IMR-90 (cell line): ENCODE results near the gene SIK1. TPM values are rescaled to one million over a fixed set of nuclear protein-coding genes. Genes with fewer than 3 reads are reported as not detected.

Experiments
- ATAC-seq: fragments of 200-7000 bp; cut with Tn5 transposase; 2 replicates; pipeline ENCODE4 v1.9.1; 2020; ENCODE audit warnings: low read depth, mild to moderate bottlenecking, moderate library complexity
- BruUV-seq: library from RNA; stranded (reverse); fragments of 400-500 nt; replicated peaks from 2 replicates; lab custom pipeline; 2021; lab: Mats Ljungman, UMichigan
- CTCF ChIA-PET: fragments of 300-600 bp; formaldehyde crosslinking; extraction: SDS; loops from one replicate; lab custom pipeline; 2021; ENCODE audit warnings: antibody characterized with exemption; lab: Yijun Ruan, JAX
- POLR2A ChIA-PET: fragments of 300-600 bp; sonication (Branson Sonifier 250); formaldehyde crosslinking; loops from one replicate; lab custom pipeline; 2022; ENCODE audit warnings: antibody characterized with exemption; ENCODE audit not compliant: unreplicated experiment; lab: Charles Lee
- DNase-seq: peaks from one replicate; pipeline ENCODE4 v3.0.0; 2013
- H2AFZ ChIP-seq: replicated peaks from 2 replicates; pipeline ENCODE3; 2013; ENCODE audit warnings: low read length, mild to moderate bottlenecking; ENCODE audit not compliant: poor library complexity
- H2AK5ac ChIP-seq: 2 replicates; pipeline ENCODE4 v1.6.1; 2013; ENCODE audit warnings: low read depth, low read length, inconsistent platforms
- H2AK9ac ChIP-seq: replicated peaks from 2 replicates; pipeline ENCODE3; 2013; ENCODE audit warnings: mild to moderate bottlenecking, low read depth, low read length, moderate library complexity; ENCODE audit not compliant: poor library complexity
- H2BK120ac ChIP-seq: 2 replicates; pipeline ENCODE4 v1.6.1; 2013; ENCODE audit warnings: low read depth, low read length, inconsistent platforms
- H2BK15ac ChIP-seq: 3 replicates; pipeline ENCODE4 v1.6.1; 2013; ENCODE audit warnings: low read depth, low read length, inconsistent platforms
- H2BK20ac ChIP-seq: 2 replicates; pipeline ENCODE4 v1.6.1; 2013; ENCODE audit warnings: low read depth, mild to moderate bottlenecking, inconsistent platforms, low read length, moderate library complexity
- H2BK5ac ChIP-seq: 2 replicates; pipeline ENCODE4 v1.6.1; 2013; ENCODE audit warnings: mild to moderate bottlenecking, low read depth, low read length, inconsistent platforms; ENCODE audit not compliant: poor library complexity, severe bottlenecking
- H3K14ac ChIP-seq: replicated peaks from 2 replicates; pipeline ENCODE4 v1.6.1; 2013; ENCODE audit warnings: low read depth, low read length, inconsistent platforms
- H3K18ac ChIP-seq: 2 replicates; pipeline ENCODE4 v1.6.1; 2013; ENCODE audit warnings: low read depth, low read length, control low read depth
- H3K23ac ChIP-seq: 2 replicates; pipeline ENCODE4 v1.6.1; 2013; ENCODE audit warnings: low read depth, low read length, inconsistent platforms
- H3K27ac ChIP-seq: 2 replicates; pipeline ENCODE4 v1.5.1; 2013; ENCODE audit warnings: mild to moderate bottlenecking, control low read depth, low read length; ENCODE audit not compliant: insufficient read depth
- H3K27me3 ChIP-seq: 2 replicates; pipeline ENCODE4 v1.6.1; 2013; ENCODE audit warnings: low read length; ENCODE audit not compliant: control insufficient read depth, insufficient read depth
- H3K36me3 ChIP-seq: 2 replicates; pipeline ENCODE4 v1.6.1; 2013; ENCODE audit warnings: low read length, mixed read lengths; ENCODE audit not compliant: control insufficient read depth, insufficient read depth
- H3K4ac ChIP-seq: 2 replicates; pipeline ENCODE4 v1.6.1; 2013; ENCODE audit warnings: low read depth, low read length, inconsistent platforms
- H3K4me1 ChIP-seq: 2 replicates; pipeline ENCODE4 v1.6.1; 2013; ENCODE audit warnings: low read length, mixed read lengths; ENCODE audit not compliant: control insufficient read depth, insufficient read depth
- H3K4me2 ChIP-seq: 2 replicates; pipeline ENCODE4 v1.6.1; 2013; ENCODE audit warnings: low read depth, mild to moderate bottlenecking, control low read depth, low read length, moderate library complexity
- H3K4me3 ChIP-seq: 2 replicates; pipeline ENCODE4 v1.5.1; 2013; ENCODE audit warnings: low read depth, mild to moderate bottlenecking, control low read depth, low read length, moderate library complexity; ENCODE audit not compliant: insufficient read depth
- H3K56ac ChIP-seq: 2 replicates; pipeline ENCODE4 v1.6.1; 2013; ENCODE audit warnings: low read length, inconsistent platforms; ENCODE audit not compliant: insufficient read depth; ENCODE audit errors: extremely low read depth
- H3K79me1 ChIP-seq, 2 experiments: 2 replicates each; pipeline ENCODE4 v1.6.1; 2013; ENCODE audit warnings: low read length in 2 of 2, inconsistent platforms in 1 of 2, low read depth in 1 of 2
- H3K9ac ChIP-seq: 2 replicates; pipeline ENCODE4 v1.6.1; 2013; ENCODE audit warnings: low read depth, low read length, control low read depth
- H3K9me1 ChIP-seq: 2 replicates; pipeline ENCODE4 v1.6.1; 2013; ENCODE audit warnings: low read length, inconsistent platforms; ENCODE audit not compliant: insufficient read depth
- H3K9me3 ChIP-seq: 2 replicates; pipeline ENCODE4 v1.6.1; 2013; ENCODE audit warnings: low read length; ENCODE audit not compliant: control insufficient read depth, insufficient read depth
- H4K20me1 ChIP-seq: 2 replicates; pipeline ENCODE4 v1.6.1; 2013; ENCODE audit warnings: low read length, inconsistent platforms; ENCODE audit not compliant: insufficient read depth
- H4K5ac ChIP-seq: 2 replicates; pipeline ENCODE4 v1.6.1; 2013; ENCODE audit warnings: mild to moderate bottlenecking, low read depth, low read length, control low read depth
- H4K8ac ChIP-seq, 2 experiments: 2 replicates each; pipeline ENCODE4 v1.6.1; 2013; ENCODE audit warnings: low read depth in 2 of 2, low read length in 2 of 2, control low read depth in 1 of 2, inconsistent platforms in 1 of 2
- H4K91ac ChIP-seq: 2 replicates; pipeline ENCODE4 v1.6.1; 2013; ENCODE audit warnings: low read depth, low read length, inconsistent platforms; ENCODE audit not compliant: insufficient read depth
- BHLHE40 ChIP-seq: fragments of 150-350 bp; IDR thresholded peaks from 2 replicates; pipeline ENCODE4 v1.6.1; 2016; ENCODE audit warnings: mild to moderate bottlenecking, low read depth, low read length
- CEBPB ChIP-seq: IDR thresholded peaks from 2 replicates; pipeline ENCODE4 v1.6.1; 2012; ENCODE audit warnings: low read depth, low read length, improper control_type of control experiment
- MXI1 ChIP-seq: IDR thresholded peaks from 2 replicates; pipeline ENCODE4 v1.6.1; 2012; ENCODE audit warnings: low read depth, mild to moderate bottlenecking, low read length, moderate library complexity, borderline replicate concordance
- RCOR1 ChIP-seq: IDR thresholded peaks from 2 replicates; pipeline ENCODE4 v1.6.1; 2012; ENCODE audit warnings: mild to moderate bottlenecking, low read length, improper control_type of control experiment; ENCODE audit not compliant: insufficient replicate concordance
- WGBS, 2 experiments: methylation state at CpG; one replicate each; pipeline versions ENCODE4 v1.1.5 to v1.1.7; 2013; ENCODE audit warnings: missing lambda C conversion rate in 2 of 2; ENCODE audit not compliant: insufficient read length in 1 of 2; ENCODE audit errors: extremely low coverage in 2 of 2; 5-methylcytosine and 5-hydroxymethylcytosine counted together
- dilution Hi-C: fragments of 300-500 bp; cut with HindIII; formaldehyde crosslinking; loops from one replicate; pipeline ENCODE4 v1.14.3; 2018; ENCODE audit warnings: low sequenced_read_pairs; ENCODE audit not compliant: unreplicated experiment
- in situ Hi-C: fragments of 300-500 bp; cut with MboI; formaldehyde crosslinking; loops from 3 replicates; pipeline ENCODE4 v1.14.3; 2019; ENCODE audit warnings: low sequenced_read_pairs, inconsistent platforms, mixed read lengths
- intact Hi-C: fragments of 100-400 bp; cut with micrococcal nuclease; formaldehyde crosslinking; loops from 2 replicates; pipeline ENCODE4 v1.10.0; 2022
- polyA plus RNA-seq, 3 experiments: library from polyadenylated mRNA; depleted of rRNA; stranded (reverse); fragments of >200 nt; gene quantifications; 2 replicates each; pipeline ENCODE4 v1.2.3, GENCODE V29; 2012; ENCODE audit warnings: low replicate concordance in 1 of 3
- total RNA-seq: library from RNA; depleted of rRNA; stranded (reverse); fragments of >200 nt; gene quantifications from 2 replicates; pipeline ENCODE4 v1.2.3, GENCODE V29; 2012
- TF ChIP-seq, protein P1 (sequence below): conservative IDR thresholded peaks from 2 replicates; pipeline ENCODE4 v1.5.1; 2012; ENCODE audit warnings: mild to moderate bottlenecking, low read depth, low read length, improper control_type of control experiment
- TF ChIP-seq, protein P2 (sequence below): fragments of 150-350 bp; IDR thresholded peaks from 2 replicates; pipeline ENCODE4 v1.6.1; 2016; ENCODE audit warnings: low read depth, mild to moderate bottlenecking, low read length, moderate library complexity, borderline replicate concordance

Gene SIK1
- total and polyA plus RNA-seq, 2 of the 4 experiments (the other 2 are of a cell fraction) = 0.54 to 1.9 TPM

DNA sequence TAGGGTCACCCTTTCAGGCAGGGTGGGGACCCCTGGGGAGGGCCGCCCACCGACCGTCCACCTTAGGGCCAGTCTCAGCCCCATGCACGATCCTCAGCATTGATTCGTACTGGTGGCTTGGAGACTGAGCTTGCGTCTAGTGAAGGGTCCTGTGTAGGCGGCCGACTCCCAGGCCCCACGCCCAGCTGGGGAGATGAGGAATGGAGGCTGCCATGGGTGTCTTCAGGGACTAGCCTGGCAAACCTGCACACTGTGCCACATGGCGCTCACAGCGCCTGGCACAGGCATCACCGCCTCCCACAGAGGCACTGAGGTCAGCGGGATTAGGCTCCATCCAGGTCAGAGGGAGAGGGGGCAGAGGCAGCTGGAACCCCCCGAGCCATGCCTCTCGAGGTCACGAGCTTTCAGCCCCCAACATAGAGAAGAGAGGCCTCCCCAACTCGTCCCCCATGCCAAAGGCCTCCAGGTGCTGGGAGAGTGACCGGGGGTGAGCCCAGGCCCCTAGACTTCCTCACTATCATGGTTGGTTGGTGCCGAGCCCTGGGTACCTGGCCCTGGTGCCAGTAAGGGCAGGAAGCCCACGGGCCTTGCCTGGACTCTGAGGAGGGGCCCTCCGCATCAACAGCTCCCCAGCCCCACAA is 51.0 kb downstream of the SIK1 start:
- Histone ChIP-seq H2AK5ac (no peak overlapping the region), H3K4me3 (no peak overlapping the region), H3K18ac (no peak overlapping the region), H3K9ac (no peak overlapping the region), H3K9me1 (no peaks in the 10 kb centered on the region), H2BK120ac (no peak overlapping the region), H2BK20ac (no peak overlapping the region), H4K8ac (no peak overlapping the region), H3K4ac (no peak overlapping the region), H3K27me3 (peaks cover 4% of the 10 kb centered on the region; the same call in 1 of the 2 replicates), H3K4me2 (no peak overlapping the region), H2AK9ac (no peak overlapping the region), H4K5ac (no peak overlapping the region), H2AFZ (no peak overlapping the region), H3K56ac (no peak overlapping the region), H2BK5ac (no peak overlapping the region), H4K91ac (no peak overlapping the region), H3K23ac (no peak overlapping the region), H3K79me1 (no peaks in the 10 kb centered on the region), H3K14ac (no peak overlapping the region), H3K9me3 (no peaks in the 10 kb centered on the region), H4K20me1 (no peaks in the 10 kb centered on the region), H3K36me3 (no peaks in the 10 kb centered on the region), H3K27ac (no peak overlapping the region), H2BK15ac (no peak overlapping the region), H3K4me1 (no peaks in the 10 kb centered on the region)
- dilution Hi-C loops = no loop called here
- ATAC-seq = no peak
- in situ Hi-C loops = no loop called here
- ChIA-PET CTCF (no interaction called here), POLR2A (no interaction called here)
- no TSS peak for BruUV-seq
- no peak for TF ChIP-seq CEBPB
- TF ChIP-seq, protein P1, sequence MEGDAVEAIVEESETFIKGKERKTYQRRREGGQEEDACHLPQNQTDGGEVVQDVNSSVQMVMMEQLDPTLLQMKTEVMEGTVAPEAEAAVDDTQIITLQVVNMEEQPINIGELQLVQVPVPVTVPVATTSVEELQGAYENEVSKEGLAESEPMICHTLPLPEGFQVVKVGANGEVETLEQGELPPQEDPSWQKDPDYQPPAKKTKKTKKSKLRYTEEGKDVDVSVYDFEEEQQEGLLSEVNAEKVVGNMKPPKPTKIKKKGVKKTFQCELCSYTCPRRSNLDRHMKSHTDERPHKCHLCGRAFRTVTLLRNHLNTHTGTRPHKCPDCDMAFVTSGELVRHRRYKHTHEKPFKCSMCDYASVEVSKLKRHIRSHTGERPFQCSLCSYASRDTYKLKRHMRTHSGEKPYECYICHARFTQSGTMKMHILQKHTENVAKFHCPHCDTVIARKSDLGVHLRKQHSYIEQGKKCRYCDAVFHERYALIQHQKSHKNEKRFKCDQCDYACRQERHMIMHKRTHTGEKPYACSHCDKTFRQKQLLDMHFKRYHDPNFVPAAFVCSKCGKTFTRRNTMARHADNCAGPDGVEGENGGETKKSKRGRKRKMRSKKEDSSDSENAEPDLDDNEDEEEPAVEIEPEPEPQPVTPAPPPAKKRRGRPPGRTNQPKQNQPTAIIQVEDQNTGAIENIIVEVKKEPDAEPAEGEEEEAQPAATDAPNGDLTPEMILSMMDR = no peak
- no peak for TF ChIP-seq MXI1
- TF ChIP-seq RCOR1 = no peak
- no peak for TF ChIP-seq BHLHE40
- TF ChIP-seq, protein P2, sequence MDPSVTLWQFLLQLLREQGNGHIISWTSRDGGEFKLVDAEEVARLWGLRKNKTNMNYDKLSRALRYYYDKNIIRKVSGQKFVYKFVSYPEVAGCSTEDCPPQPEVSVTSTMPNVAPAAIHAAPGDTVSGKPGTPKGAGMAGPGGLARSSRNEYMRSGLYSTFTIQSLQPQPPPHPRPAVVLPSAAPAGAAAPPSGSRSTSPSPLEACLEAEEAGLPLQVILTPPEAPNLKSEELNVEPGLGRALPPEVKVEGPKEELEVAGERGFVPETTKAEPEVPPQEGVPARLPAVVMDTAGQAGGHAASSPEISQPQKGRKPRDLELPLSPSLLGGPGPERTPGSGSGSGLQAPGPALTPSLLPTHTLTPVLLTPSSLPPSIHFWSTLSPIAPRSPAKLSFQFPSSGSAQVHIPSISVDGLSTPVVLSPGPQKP = no peak
- no peak for DNase-seq
- intact Hi-C loops = no loop called here
- WGBS, 2 experiments = 73% methylated on average over 7 of the region's 21 CpGs; no CpG with 5 or more reads in 1 of the 2 experiments
